Gastrocnemius medialis (tissue), 4 donors: ENCODE data around the gene HLCS.

Source experiments
- CTCF ChIP-seq, 5 experiments: fragments of 450-650 bp in 3 of 5; fragments of 200-600 bp in 2 of 5; sonication (generic) in 2 of 5; IDR thresholded peaks in 4 of 5; conservative IDR thresholded peaks in 1 of 5; 1 replicate in 4 of 5; 2 replicates in 1 of 5; pipeline ENCODE4 v1.5.1; 2016 to 2019; ENCODE audit warnings: antibody characterized with exemption in 5 of 5, mild to moderate bottlenecking in 3 of 5, moderate library complexity in 3 of 5
- POLR2A ChIP-seq, 2 donors: fragments of 450-650 bp; IDR thresholded peaks; one replicate each; pipeline ENCODE4 v1.6.1; 2017; ENCODE audit warnings: antibody characterized with exemption in 2 of 2, mild to moderate bottlenecking in 2 of 2, moderate library complexity in 2 of 2

GRCh38 chr21:36932161-36932816 is 34.2 kb downstream of the HLCS start:
- no peak for TF ChIP-seq CTCF (IDR thresholded peaks at IDR 0.05 in 4 of 5, conservative IDR thresholded peaks at IDR 0.05 in 1 of 5)
- TF ChIP-seq POLR2A (IDR thresholded peaks at IDR 0.05), result no peak
